ENCODE measurements around the gene B4GALT6. TPM values are rescaled to one million over a fixed set of nuclear protein-coding genes. Genes with fewer than 3 reads are reported as not detected.

Gene B4GALT6
- total and polyA plus RNA-seq, 2 of the 13 experiments (the other 11 are each of a cell fraction or from before 2014, with no cell fraction given): 1.9 to 3.3 TPM

GRCh38 chr18:31607384-31607783 lies 77.0 kb downstream of the B4GALT6 start (continued):
- TF ChIP-seq ZFX (CRISPR knock-in tag; IDR thresholded peaks at IDR 0.05; ENCODE audit: low read depth) (peak; percentile 48; the same call in 1 of the 2 replicates), SOX5 (CRISPR knock-in tag; IDR thresholded peaks at IDR 0.05; ENCODE audit: borderline replicate concordance) (0 out of 2 replicates have a peak, but pooled peaks have one; percentile 22), NCOA1 (CRISPR knock-in tag; IDR thresholded peaks at IDR 0.05) (no peak), ZNF446 (CRISPR knock-in tag; IDR thresholded peaks at IDR 0.05) (no peak), ZNF646 (CRISPR knock-in tag; IDR thresholded peaks at IDR 0.05) (no peak), NR2F1 (CRISPR knock-in tag; IDR thresholded peaks at IDR 0.05) (no peak), MAX (IDR thresholded peaks at IDR 0.05) (peak; percentile 78), SNRNP70 (IDR thresholded peaks at IDR 0.05; ENCODE audit: low read depth, low read length) (no peak), TFDP1 (CRISPR knock-in tag; IDR thresholded peaks at IDR 0.05; ENCODE audit: borderline replicate concordance) (no peak), TBX2 (CRISPR knock-in tag; IDR thresholded peaks at IDR 0.05; ENCODE audit: borderline replicate concordance) (peak; percentile 26; the same call in 1 of the 2 replicates), HOXA3 (CRISPR knock-in tag; IDR thresholded peaks at IDR 0.05) (peak; percentile 47; the same call in 1 of the 2 replicates), SMARCE1 (IDR thresholded peaks at IDR 0.05; ENCODE audit: borderline replicate concordance) (no peak), ZC3H13 (CRISPR knock-in tag; IDR thresholded peaks at IDR 0.05) (no peak), ZBTB46 (CRISPR knock-in tag; IDR thresholded peaks at IDR 0.05; ENCODE audit: borderline replicate concordance) (no peak), MIER3 (CRISPR knock-in tag; IDR thresholded peaks at IDR 0.05; ENCODE audit: borderline replicate concordance) (no peak), BRD4 (CRISPR knock-in tag; IDR thresholded peaks at IDR 0.05) (no peak), ZNF616 (CRISPR knock-in tag; IDR thresholded peaks at IDR 0.05; ENCODE audit: low read depth) (no peak), POGZ (CRISPR knock-in tag; IDR thresholded peaks at IDR 0.05) (0 out of 2 replicates have a peak, but pooled peaks have one; percentile 37), GATAD2A (CRISPR knock-in tag; IDR thresholded peaks at IDR 0.05) (peak; percentile 44; the same call in 1 of the 2 replicates), CENPT (CRISPR knock-in tag; IDR thresholded peaks at IDR 0.05; ENCODE audit: low read depth) (no peak), KAT7 (CRISPR knock-in tag; IDR thresholded peaks at IDR 0.05; ENCODE audit: borderline replicate concordance) (no peak), RFXAP (CRISPR knock-in tag; IDR thresholded peaks at IDR 0.05; ENCODE audit: borderline replicate concordance) (no peak), SRF (IDR thresholded peaks at IDR 0.05; ENCODE audit: low read depth, low read length) (no peak)

All from HepG2 (cell line).